GM18498 (cell line): ENCODE data around the gene CACNA2D2.

Experiments
- ATAC-seq: cut with Tn5 transposase; IDR thresholded peaks from one replicate; pipeline ENCODE4 v1.9.1; 2021; ENCODE audit warnings: mild to moderate bottlenecking, moderate library complexity; ENCODE audit not compliant: unreplicated experiment

CACNA2D2 gene

GRCh38 chr3:50408443-50408944, 94.9 kb downstream of the CACNA2D2 start:
- ATAC-seq: no peak

- no peak for ATAC-seq
Measured at GRCh38 chr3:50406487-50406886, 96.9 kb downstream of the CACNA2D2 start.

GRCh38 chr3:50405249-50405648, 98.2 kb downstream of the CACNA2D2 start:
- ATAC-seq: no peak

- ATAC-seq: no peak
Measured at GRCh38 chr3:50401978-50402595, 101.3 kb downstream of the CACNA2D2 start.

GRCh38 chr3:50396502-50396901, 106.9 kb downstream of the CACNA2D2 start:
- ATAC-seq: no peak

GRCh38 chr3:50395070-50395860, 108.2 kb downstream of the CACNA2D2 start:
- ATAC-seq: no peak

GRCh38 chr3:50393061-50393460, 110.4 kb downstream of the CACNA2D2 start:
- ATAC-seq: no peak

GRCh38 chr3:50392101-50392715, 111.2 kb downstream of the CACNA2D2 start:
- no peak for ATAC-seq

GRCh38 chr3:50390508-50391224, 112.8 kb downstream of the CACNA2D2 start:
- no peak for ATAC-seq

GRCh38 chr3:50389414-50389767, 114.0 kb downstream of the CACNA2D2 start:
- no peak for ATAC-seq

GRCh38 chr3:50388720-50389413, 114.6 kb downstream of the CACNA2D2 start:
- ATAC-seq: no peak

GRCh38 chr3:50388016-50388719, 115.3 kb downstream of the CACNA2D2 start:
- no peak for ATAC-seq

GRCh38 chr3:50385754-50386153, 117.7 kb downstream of the CACNA2D2 start:
- no peak for ATAC-seq

- no peak for ATAC-seq
Measured at GRCh38 chr3:50383750-50384149, 119.7 kb downstream of the CACNA2D2 start.

GRCh38 chr3:50382722-50383121, 120.7 kb downstream of the CACNA2D2 start:
- ATAC-seq: no peak

- ATAC-seq: no peak
Measured at GRCh38 chr3:50381383-50381782, 122.1 kb downstream of the CACNA2D2 start.

- ATAC-seq: no peak
Measured at GRCh38 chr3:50380405-50381085, 122.9 kb downstream of the CACNA2D2 start.

GRCh38 chr3:50378757-50379156, 124.7 kb downstream of the CACNA2D2 start:
- ATAC-seq: no peak

GRCh38 chr3:50378024-50378423, 125.4 kb downstream of the CACNA2D2 start:
- ATAC-seq: no peak
